IPS-11a (cell line): ENCODE measurements around the gene GIMAP2.
"Not testable (repeated sequence)": the region's sequence is repeated elsewhere in the genome, so short reads cannot be mapped to it uniquely, and the experiment has no call there.

Source experiments
- H3K4me3 ChIP-seq: one replicate; pipeline ENCODE4 v1.5.1; 2013; ENCODE audit warnings: low read depth, low read length, control low read depth

GIMAP2 gene

GRCh38 chr7:150676276-150676675, 9.2 kb upstream of the GIMAP2 start:
- H3K4me3 ChIP-seq, result not testable (repeated sequence)

GRCh38 chr7:150676854-150677253, 8.7 kb upstream of the GIMAP2 start:
- not testable (repeated sequence) for H3K4me3 ChIP-seq

GRCh38 chr7:150678601-150679000, 6.9 kb upstream of the GIMAP2 start:
- H3K4me3 ChIP-seq, result not testable (repeated sequence)

GRCh38 chr7:150680364-150680763, 5.1 kb upstream of the GIMAP2 start:
- not testable (repeated sequence) for H3K4me3 ChIP-seq

- H3K4me3 ChIP-seq, result no peak overlapping the region
These were observed 625 bp downstream of the GIMAP2 start for GRCh38 chr7:150686030-150686631.

GRCh38 chr7:150688630-150689029, 3.1 kb downstream of the GIMAP2 start:
- no peak overlapping the region for H3K4me3 ChIP-seq

- no peak overlapping the region for H3K4me3 ChIP-seq
These were observed 10.1 kb downstream of the GIMAP2 start for GRCh38 chr7:150695654-150696053.

- H3K4me3 ChIP-seq, result no peak overlapping the region
These were observed 17.7 kb downstream of the GIMAP2 start for GRCh38 chr7:150703209-150703608.

GRCh38 chr7:150715293-150715692, 29.8 kb downstream of the GIMAP2 start:
- no peak overlapping the region for H3K4me3 ChIP-seq

- no peak overlapping the region for H3K4me3 ChIP-seq
These were observed 30.2 kb downstream of the GIMAP2 start for GRCh38 chr7:150715738-150716137.

- no peak within 1 kb of the TSS for H3K4me3 ChIP-seq
These were observed 30.9 kb downstream of the GIMAP2 start, which contains the start of gene GIMAP1 for GRCh38 chr7:150716368-150716767. GIMAP1 (plus strand) TSS chr7:150716613; CDS start chr7:150719048, 2,435 bp downstream.

GRCh38 chr7:150716939-150717338, 31.4 kb downstream of the GIMAP2 start:
- H3K4me3 ChIP-seq, result no peak overlapping the region

- H3K4me3 ChIP-seq, result no peak overlapping the region
These were observed 32.4 kb downstream of the GIMAP2 start for GRCh38 chr7:150717814-150718420.

GRCh38 chr7:150719436-150719835, 33.9 kb downstream of the GIMAP2 start:
- no peak overlapping the region for H3K4me3 ChIP-seq

- H3K4me3 ChIP-seq, result no peak overlapping the region
These were observed 34.7 kb downstream of the GIMAP2 start for GRCh38 chr7:150719960-150720891.

GRCh38 chr7:150721970-150722373, 36.5 kb downstream of the GIMAP2 start:
- H3K4me3 ChIP-seq, result no peak overlapping the region

GRCh38 chr7:150722431-150722931, 37.0 kb downstream of the GIMAP2 start:
- H3K4me3 ChIP-seq, result no peak overlapping the region

GRCh38 chr7:150723467-150723866, 38.0 kb downstream of the GIMAP2 start:
- no peak overlapping the region for H3K4me3 ChIP-seq

- H3K4me3 ChIP-seq, result no peak overlapping the region
These were observed 41.9 kb downstream of the GIMAP2 start for GRCh38 chr7:150727381-150727780.

GRCh38 chr7:150728011-150728410, 42.5 kb downstream of the GIMAP2 start:
- H3K4me3 ChIP-seq, result no peak overlapping the region

- H3K4me3 ChIP-seq, result no peak overlapping the region
These were observed 43.1 kb downstream of the GIMAP2 start for GRCh38 chr7:150728609-150729008.
